ENCODE measurements around the gene HCFC1. TPM values are rescaled to one million over a fixed set of nuclear protein-coding genes. Genes with fewer than 3 reads are reported as not detected.

Gene HCFC1
- total RNA-seq, 2 experiments from 2014 or later = 90.4 to 93.0 TPM

- Mint-ChIP-seq H3K27me3 (no peaks in the 10 kb centered on the region), H3K36me3 (peaks cover 20% of the 10 kb centered on the region), H3K4me3 (peak within 1 kb of the TSS; percentile 94), H3K9me3 (no peaks in the 10 kb centered on the region), H3K4me1 (ENCODE audit: low read depth) (peaks cover 36% of the 10 kb centered on the region), H3K27ac (peak within 1 kb of the TSS; percentile 98)
- ChIA-PET POLR2A (interaction anchor here (1.0 to 6.2 kb wide), 9 partner anchors 8 to 131 kb away, joined by 3 to 68 read pairs (median 8); partner anchors contain the start of genes HCFC1, IDH3G, IRAK1 and NAA10), CTCF (interaction anchor here (1.0 to 13.4 kb wide), 9 partner anchors 9 to 161 kb away, joined by 3 to 93 read pairs (median 3); partner anchors contain the start of genes IDH3G, NAA10, PLXNB3 and RENBP)
- intact Hi-C loops (cut with micrococcal nuclease) = loop anchor here (2.0 to 5.0 kb wide), 4 partner anchors 21 to 471 kb away; partner anchors contain the start of genes ABCD1, BCAP31, MECP2 and RPL10
- DNase-seq = peak; percentile 70
These were observed 45.7 kb downstream of the HCFC1 start, which contains the start of gene ARHGAP4 for GRCh38 chrX:153925739-153926551. TSS of gene ARHGAP4 (minus strand) at chrX:153926264. CDS start at chrX:153926202, 62 bp downstream.

GRCh38 chrX:153925387-153925738, 46.3 kb downstream of the HCFC1 start:
- Mint-ChIP-seq H3K4me3 (peak overlapping the region; percentile 94), H3K27ac (peak overlapping the region; percentile 98), H3K4me1 (ENCODE audit: low read depth) (peaks cover 30% of the 10 kb centered on the region), H3K27me3 (no peaks in the 10 kb centered on the region), H3K36me3 (peaks cover 20% of the 10 kb centered on the region), H3K9me3 (no peaks in the 10 kb centered on the region)
- POLR2A ChIA-PET = interaction anchor here (1.0 to 6.2 kb wide), 9 partner anchors 9 to 131 kb away, joined by 3 to 68 read pairs (median 8); partner anchors contain the start of genes HCFC1, IDH3G, IRAK1 and NAA10
- peak; percentile 39 for DNase-seq
- intact Hi-C loops (cut with micrococcal nuclease) = loop anchor here (2.0 to 5.0 kb wide), 4 partner anchors 21 to 472 kb away; partner anchors contain the start of genes ABCD1, BCAP31, MECP2 and RPL10
- CTCF ChIA-PET = interaction anchor here (1.0 to 13.4 kb wide), 9 partner anchors 9 to 161 kb away, joined by 3 to 93 read pairs (median 4); partner anchors contain the start of genes IDH3G, NAA10, PLXNB3 and RENBP

- Mint-ChIP-seq H3K27me3 (no peaks in the 10 kb centered on the region), H3K4me3 (peak overlapping the region; percentile 94), H3K9me3 (no peaks in the 10 kb centered on the region), H3K27ac (peak overlapping the region; percentile 98), H3K36me3 (peaks cover 24% of the 10 kb centered on the region), H3K4me1 (ENCODE audit: low read depth) (peaks cover 28% of the 10 kb centered on the region)
- peak; percentile 60 for DNase-seq
- intact Hi-C loops (cut with micrococcal nuclease) = loop anchor here (2.0 kb wide), 1 partner anchor 22 kb away; no protein-coding TSS in a partner anchor
- POLR2A ChIA-PET = interaction anchor here (0.7 to 6.2 kb wide), 9 partner anchors 10 to 196 kb away, joined by 3 to 68 read pairs (median 8); partner anchors contain the start of genes HCFC1, IDH3G, IRAK1 and NAA10
- CTCF ChIA-PET = interaction anchor here (1.0 to 13.4 kb wide), 6 partner anchors 10 to 172 kb away, joined by 3 to 93 read pairs (median 8); partner anchors contain the start of genes NAA10, PLXNB3 and RENBP
These were observed 47.3 kb downstream of the HCFC1 start for GRCh38 chrX:153924149-153924861.

- intact Hi-C loops (cut with micrococcal nuclease) = no loop called here
- Mint-ChIP-seq H3K36me3 (peaks cover 25% of the 10 kb centered on the region), H3K9me3 (no peaks in the 10 kb centered on the region), H3K4me1 (ENCODE audit: low read depth) (peaks cover 21% of the 10 kb centered on the region), H3K27ac (peak overlapping the region; percentile 86), H3K4me3 (peak overlapping the region; percentile 94), H3K27me3 (no peaks in the 10 kb centered on the region)
- ChIA-PET CTCF (interaction anchor here (1.0 to 2.2 kb wide), 10 partner anchors 11 to 45 kb away, joined by 3 to 26 read pairs (median 4); partner anchors contain the start of gene NAA10), POLR2A (interaction anchor here (1.9 to 6.2 kb wide), 4 partner anchors 23 to 129 kb away, joined by 4 to 68 read pairs (median 19); partner anchors contain the start of genes HCFC1, IDH3G, RENBP and SSR4)
- DNase-seq = no peak
These were observed 48.4 kb downstream of the HCFC1 start for GRCh38 chrX:153922932-153923857.

GRCh38 chrX:153921511-153922446, 49.8 kb downstream of the HCFC1 start:
- intact Hi-C loops (cut with micrococcal nuclease) = no loop called here
- Mint-ChIP-seq H3K27me3 (no peaks in the 10 kb centered on the region), H3K4me3 (peak overlapping the region; percentile 94), H3K36me3 (peaks cover 32% of the 10 kb centered on the region), H3K27ac (peak overlapping the region; percentile 86), H3K9me3 (no peaks in the 10 kb centered on the region), H3K4me1 (ENCODE audit: low read depth) (peaks cover 21% of the 10 kb centered on the region)
- ChIA-PET CTCF (interaction anchor here (1.1 to 2.2 kb wide), 8 partner anchors 9 to 46 kb away, joined by 3 to 26 read pairs (median 5); partner anchors contain the start of gene NAA10), POLR2A (interaction anchor here (0.5 to 2.1 kb wide), 4 partner anchors 10 to 59 kb away, joined by 3 to 8 read pairs (median 3); no protein-coding TSS in a partner anchor)
- peak; percentile 36 for DNase-seq

- no peak overlapping the region for H3K27ac Mint-ChIP-seq
- H3K9me3 Mint-ChIP-seq = no peaks in the 10 kb centered on the region
- no peak for DNase-seq
- peaks cover 21% of the 10 kb centered on the region for H3K4me1 Mint-ChIP-seq (ENCODE audit: low read depth)
- CTCF ChIA-PET = interaction anchor here (1.3 to 1.6 kb wide), 2 partner anchors 10 to 26 kb away, joined by 4 to 5 read pairs; no protein-coding TSS in a partner anchor
- intact Hi-C loops (cut with micrococcal nuclease) = no loop called here
- no peak overlapping the region for H3K4me3 Mint-ChIP-seq
- POLR2A ChIA-PET = interaction anchor here (2.1 kb wide), 1 partner anchor 9 kb away, joined by 8 read pairs; no protein-coding TSS in a partner anchor
- peaks cover 35% of the 10 kb centered on the region for H3K36me3 Mint-ChIP-seq
- H3K27me3 Mint-ChIP-seq = no peaks in the 10 kb centered on the region
These were observed 50.5 kb downstream of the HCFC1 start for GRCh38 chrX:153921070-153921469.

- ChIA-PET CTCF (interaction anchor here (1.3 to 1.6 kb wide), 2 partner anchors 10 to 27 kb away, joined by 4 to 5 read pairs; no protein-coding TSS in a partner anchor), POLR2A (interaction anchor here (2.1 kb wide), 1 partner anchor 9 kb away, joined by 8 read pairs; no protein-coding TSS in a partner anchor)
- no peak for DNase-seq
- H3K36me3 Mint-ChIP-seq = peaks cover 36% of the 10 kb centered on the region
- no peak overlapping the region for H3K27ac Mint-ChIP-seq
- H3K4me3 Mint-ChIP-seq = no peak overlapping the region
- H3K27me3 Mint-ChIP-seq = no peaks in the 10 kb centered on the region
- intact Hi-C loops (cut with micrococcal nuclease) = no loop called here
- H3K4me1 Mint-ChIP-seq (ENCODE audit: low read depth) = peaks cover 21% of the 10 kb centered on the region
- H3K9me3 Mint-ChIP-seq = no peaks in the 10 kb centered on the region
These were observed 51.1 kb downstream of the HCFC1 start for GRCh38 chrX:153920546-153920945.

- Mint-ChIP-seq H3K27ac (no peak overlapping the region), H3K36me3 (peaks cover 27% of the 10 kb centered on the region), H3K4me1 (ENCODE audit: low read depth) (peaks cover 19% of the 10 kb centered on the region), H3K27me3 (no peaks in the 10 kb centered on the region), H3K9me3 (no peaks in the 10 kb centered on the region), H3K4me3 (no peak overlapping the region)
- POLR2A ChIA-PET = no interaction called here
- CTCF ChIA-PET = no interaction called here
- DNase-seq = no peak
- intact Hi-C loops (cut with micrococcal nuclease) = no loop called here
These were observed 52.3 kb downstream of the HCFC1 start for GRCh38 chrX:153919281-153919680.

GRCh38 chrX:153917869-153918268, 53.7 kb downstream of the HCFC1 start:
- Mint-ChIP-seq H3K4me1 (ENCODE audit: low read depth) (peaks cover 10% of the 10 kb centered on the region), H3K4me3 (no peak overlapping the region), H3K27me3 (no peaks in the 10 kb centered on the region), H3K9me3 (no peaks in the 10 kb centered on the region), H3K27ac (no peak overlapping the region), H3K36me3 (peaks cover 22% of the 10 kb centered on the region)
- ChIA-PET CTCF (interaction anchor here (1.2 to 1.4 kb wide), 2 partner anchors 10 to 29 kb away, joined by 3 to 4 read pairs; no protein-coding TSS in a partner anchor), POLR2A (no interaction called here)
- intact Hi-C loops (cut with micrococcal nuclease) = no loop called here
- DNase-seq = no peak

GRCh38 chrX:153913701-153914100, 57.9 kb downstream of the HCFC1 start:
- DNase-seq = no peak
- intact Hi-C loops (cut with micrococcal nuclease) = no loop called here
- H3K36me3 Mint-ChIP-seq = peaks cover 20% of the 10 kb centered on the region
- H3K9me3 Mint-ChIP-seq = no peaks in the 10 kb centered on the region
- CTCF ChIA-PET = no interaction called here
- H3K4me3 Mint-ChIP-seq = no peak overlapping the region
- POLR2A ChIA-PET = no interaction called here
- no peaks in the 10 kb centered on the region for H3K27me3 Mint-ChIP-seq
- no peak overlapping the region for H3K27ac Mint-ChIP-seq
- H3K4me1 Mint-ChIP-seq (ENCODE audit: low read depth) = no peaks in the 10 kb centered on the region

All from activated CD4-positive, alpha-beta memory T cell treated with anti-CD3 and anti-CD28 coated beads for 36 hours (primary cell).